MCF 10A (cell line): ENCODE measurements around the gene PSME1. TPM values are rescaled to one million over a fixed set of nuclear protein-coding genes. Genes with fewer than 3 reads are reported as not detected.

Source experiments
- BruUV-seq: library from RNA; stranded (reverse); fragments of 400-500 nt; replicated peaks from 2 replicates; lab custom pipeline; 2021; lab: Mats Ljungman, UMichigan
- CTCF ChIA-PET: fragments of 300-600 bp; sonication (Branson Sonifier 250); formaldehyde crosslinking; extraction: SDS; loops from one replicate; lab custom pipeline; 2021; ENCODE audit warnings: antibody characterized with exemption, inconsistent platforms; lab: Yijun Ruan, JAX
- POLR2A ChIA-PET: fragments of 300-600, 350-650 bp; sonication (Branson Sonifier 250); formaldehyde crosslinking; extraction: SDS; loops from one replicate; lab custom pipeline; 2020; ENCODE audit warnings: antibody characterized with exemption, inconsistent platforms; lab: Yijun Ruan, JAX
- DNase-seq: peaks from one replicate; pipeline ENCODE4 v3.0.0-alpha.2; 2018; ENCODE audit not compliant: unreplicated experiment
- H3K27ac Mint-ChIP-seq: one replicate; pipeline ENCODE4 v1.8.0; 2022; ENCODE audit warnings: mild to moderate bottlenecking, low read depth, mixed read lengths; ENCODE audit not compliant: unreplicated experiment
- H3K27me3 Mint-ChIP-seq: one replicate; pipeline ENCODE4 v1.8.0; 2022; ENCODE audit warnings: mixed read lengths; ENCODE audit not compliant: insufficient read depth, unreplicated experiment
- H3K36me3 Mint-ChIP-seq: one replicate; pipeline ENCODE4 v1.8.0; 2022; ENCODE audit warnings: mild to moderate bottlenecking, moderate library complexity, mixed read lengths; ENCODE audit not compliant: insufficient read depth, unreplicated experiment
- H3K4me1 Mint-ChIP-seq: one replicate; pipeline ENCODE4 v1.8.0; 2022; ENCODE audit warnings: mixed read lengths; ENCODE audit not compliant: insufficient read depth, unreplicated experiment
- H3K4me3 Mint-ChIP-seq: one replicate; pipeline ENCODE4 v1.8.0; 2022; ENCODE audit warnings: mild to moderate bottlenecking, moderate library complexity, mixed read lengths; ENCODE audit not compliant: unreplicated experiment
- H3K9me3 Mint-ChIP-seq: one replicate; pipeline ENCODE4 v1.8.0; 2022; ENCODE audit warnings: mixed read lengths; ENCODE audit not compliant: unreplicated experiment
- intact Hi-C: fragments of 100-400 bp; cut with micrococcal nuclease; formaldehyde crosslinking; loops from 2 replicates; pipeline ENCODE4 v1.14.1; 2022
- total RNA-seq: library from RNA; stranded (reverse); gene quantifications from 2 replicates; pipeline ENCODE4 v1.2.3, GENCODE V29; 2022
- TF ChIP-seq, protein P1 (sequence below): fragments of 200-600 bp; IDR thresholded peaks from one replicate; pipeline ENCODE4 v1.8.0; 2022; ENCODE audit warnings: antibody characterized with exemption, mild to moderate bottlenecking; ENCODE audit not compliant: unreplicated experiment

The PSME1 gene
- total RNA-seq, 1 experiment from 2014 or later: 126 TPM

DNA sequence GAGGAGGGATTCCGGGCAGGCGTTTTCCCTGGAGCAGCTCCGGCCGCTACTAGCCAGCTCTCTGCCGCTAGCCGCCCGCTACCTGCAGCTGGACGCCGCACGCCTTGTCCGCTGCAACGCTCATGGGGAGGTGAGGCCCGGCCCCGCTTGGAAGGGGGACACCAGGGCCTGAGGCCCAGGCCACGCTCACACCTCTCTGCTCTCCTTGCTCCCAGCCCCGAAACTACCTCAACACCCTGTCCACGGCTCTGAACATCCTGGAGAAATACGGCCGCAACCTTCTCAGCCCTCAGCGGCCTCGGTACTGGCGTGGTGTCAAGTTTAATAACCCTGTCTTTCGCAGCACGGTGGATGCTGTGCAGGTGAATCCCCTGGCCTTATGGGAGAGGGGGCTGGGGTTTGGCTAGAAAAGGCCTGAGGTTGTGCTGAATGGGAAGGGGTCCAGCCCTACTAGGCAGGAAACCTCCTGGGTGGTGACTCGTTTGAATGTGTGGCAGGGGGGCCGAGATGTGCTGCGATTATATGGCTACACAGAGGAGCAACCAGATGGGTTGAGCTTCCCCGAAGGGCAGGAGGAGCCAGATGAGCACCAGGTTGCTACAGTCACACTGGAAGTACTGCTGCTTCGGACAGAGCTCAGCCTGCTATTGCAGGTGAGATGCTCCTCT, 11.9 kb downstream of the PSME1 start:
- CTCF ChIA-PET: interaction anchor here (0.6 to 10.3 kb wide), 6 partner anchors 10 to 560 kb away, joined by 3 to 141 read pairs (median 4); partner anchors contain the start of gene IRF9
- H3K4me1 Mint-ChIP-seq: no peaks in the 10 kb centered on the region
- intact Hi-C loops: loop anchor here (2.0 kb wide), 4 partner anchors 13 to 133 kb away; partner anchors contain the start of genes DCAF11, IRF9, NRL and PCK2
- no peaks in the 10 kb centered on the region for H3K27me3 Mint-ChIP-seq
- DNase-seq: no peak
- TF ChIP-seq, protein P1, sequence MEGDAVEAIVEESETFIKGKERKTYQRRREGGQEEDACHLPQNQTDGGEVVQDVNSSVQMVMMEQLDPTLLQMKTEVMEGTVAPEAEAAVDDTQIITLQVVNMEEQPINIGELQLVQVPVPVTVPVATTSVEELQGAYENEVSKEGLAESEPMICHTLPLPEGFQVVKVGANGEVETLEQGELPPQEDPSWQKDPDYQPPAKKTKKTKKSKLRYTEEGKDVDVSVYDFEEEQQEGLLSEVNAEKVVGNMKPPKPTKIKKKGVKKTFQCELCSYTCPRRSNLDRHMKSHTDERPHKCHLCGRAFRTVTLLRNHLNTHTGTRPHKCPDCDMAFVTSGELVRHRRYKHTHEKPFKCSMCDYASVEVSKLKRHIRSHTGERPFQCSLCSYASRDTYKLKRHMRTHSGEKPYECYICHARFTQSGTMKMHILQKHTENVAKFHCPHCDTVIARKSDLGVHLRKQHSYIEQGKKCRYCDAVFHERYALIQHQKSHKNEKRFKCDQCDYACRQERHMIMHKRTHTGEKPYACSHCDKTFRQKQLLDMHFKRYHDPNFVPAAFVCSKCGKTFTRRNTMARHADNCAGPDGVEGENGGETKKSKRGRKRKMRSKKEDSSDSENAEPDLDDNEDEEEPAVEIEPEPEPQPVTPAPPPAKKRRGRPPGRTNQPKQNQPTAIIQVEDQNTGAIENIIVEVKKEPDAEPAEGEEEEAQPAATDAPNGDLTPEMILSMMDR: no peak
- H3K4me3 Mint-ChIP-seq: peak overlapping the region; percentile 98
- TSS peak; percentile 56 for BruUV-seq
- H3K9me3 Mint-ChIP-seq: no peaks in the 10 kb centered on the region
- POLR2A ChIA-PET: interaction anchor here (0.7 to 5.7 kb wide), 15 partner anchors 8 to 124 kb away, joined by 3 to 114 read pairs (median 13); partner anchors contain the start of genes CHMP4A, DCAF11, IPO4 and IRF9
- H3K27ac Mint-ChIP-seq: no peak overlapping the region
- peaks cover 48% of the 10 kb centered on the region for H3K36me3 Mint-ChIP-seq

DNA sequence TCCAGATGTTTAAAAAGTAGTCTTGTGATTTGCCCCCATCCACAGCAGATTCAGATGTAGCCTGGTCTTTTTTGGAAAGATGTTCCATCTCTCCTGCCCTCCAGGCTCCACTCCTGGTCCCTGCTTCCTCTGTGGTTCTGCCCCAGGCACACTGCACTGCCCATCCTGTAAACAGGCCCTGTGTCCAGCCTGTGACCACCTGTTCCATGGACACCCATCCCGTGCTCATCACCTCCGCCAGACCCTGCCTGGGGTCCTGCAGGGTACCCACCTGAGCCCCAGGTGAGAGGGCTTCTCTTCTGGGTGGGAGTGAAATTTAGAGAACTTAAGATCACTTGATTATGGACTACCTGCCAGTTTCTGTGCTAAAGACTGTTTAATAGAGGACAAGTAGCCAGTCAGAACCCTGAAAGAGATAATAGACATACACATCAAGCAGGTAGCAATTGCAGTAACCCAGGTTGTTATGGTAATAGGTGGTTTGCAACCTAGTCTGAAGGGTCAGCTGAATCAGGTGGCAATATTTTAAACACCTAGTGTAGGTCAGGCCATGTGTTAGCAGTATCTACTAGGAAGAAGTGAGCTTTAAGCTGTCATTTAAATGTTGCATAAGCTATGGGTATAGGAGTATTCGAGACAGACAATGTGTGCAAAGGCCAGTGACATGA, 13.4 kb downstream of the PSME1 start:
- Mint-ChIP-seq H3K36me3 (peaks cover 58% of the 10 kb centered on the region), H3K9me3 (no peaks in the 10 kb centered on the region), H3K4me3 (peak overlapping the region; percentile 98), H3K27ac (no peak overlapping the region), H3K27me3 (no peaks in the 10 kb centered on the region), H3K4me1 (no peaks in the 10 kb centered on the region)
- DNase-seq: no peak
- no TSS peak for BruUV-seq
- CTCF ChIA-PET: interaction anchor here (0.9 to 10.3 kb wide), 2 partner anchors 11 to 34 kb away, joined by 3 to 141 read pairs; partner anchors contain the start of gene IRF9
- intact Hi-C loops: no loop called here
- POLR2A ChIA-PET: interaction anchor here (2.6 to 5.7 kb wide), 3 partner anchors 8 to 34 kb away, joined by 9 to 114 read pairs (median 30); partner anchors contain the start of genes DCAF11, EMC9, IRF9 and NRL
- TF ChIP-seq, protein P1: no peak

DNA sequence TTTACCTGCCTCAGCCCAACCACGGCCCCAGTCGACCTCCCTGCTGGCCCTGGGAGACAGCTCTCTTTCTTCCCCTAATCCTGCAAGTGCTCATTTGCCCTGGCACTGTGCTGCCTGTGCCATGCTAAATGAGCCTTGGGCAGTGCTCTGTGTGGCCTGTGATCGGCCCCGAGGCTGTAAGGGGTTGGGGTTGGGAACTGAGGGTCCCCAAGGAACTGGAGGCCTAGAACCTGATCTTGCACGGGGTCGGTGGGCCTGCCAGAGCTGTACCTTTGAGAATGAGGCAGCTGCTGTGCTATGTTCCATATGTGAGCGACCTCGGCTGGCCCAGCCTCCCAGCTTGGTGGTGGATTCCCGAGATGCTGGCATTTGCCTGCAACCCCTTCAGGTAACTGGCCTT, 14.1 kb downstream of the PSME1 start:
- intact Hi-C loops: no loop called here
- POLR2A ChIA-PET: interaction anchor here (2.6 to 5.7 kb wide), 3 partner anchors 9 to 35 kb away, joined by 9 to 114 read pairs (median 30); partner anchors contain the start of genes DCAF11, EMC9, IRF9 and NRL
- no peaks in the 10 kb centered on the region for H3K9me3 Mint-ChIP-seq
- peaks cover 60% of the 10 kb centered on the region for H3K36me3 Mint-ChIP-seq
- no TSS peak for BruUV-seq
- CTCF ChIA-PET: interaction anchor here (0.7 to 10.3 kb wide), 4 partner anchors 10 to 1815 kb away, joined by 3 to 141 read pairs (median 3); partner anchors contain the start of gene IRF9
- TF ChIP-seq, protein P1: no peak
- H3K27ac Mint-ChIP-seq: no peak overlapping the region
- no peak for DNase-seq
- no peak overlapping the region for H3K4me3 Mint-ChIP-seq
- no peaks in the 10 kb centered on the region for H3K27me3 Mint-ChIP-seq
- H3K4me1 Mint-ChIP-seq: no peaks in the 10 kb centered on the region

DNA sequence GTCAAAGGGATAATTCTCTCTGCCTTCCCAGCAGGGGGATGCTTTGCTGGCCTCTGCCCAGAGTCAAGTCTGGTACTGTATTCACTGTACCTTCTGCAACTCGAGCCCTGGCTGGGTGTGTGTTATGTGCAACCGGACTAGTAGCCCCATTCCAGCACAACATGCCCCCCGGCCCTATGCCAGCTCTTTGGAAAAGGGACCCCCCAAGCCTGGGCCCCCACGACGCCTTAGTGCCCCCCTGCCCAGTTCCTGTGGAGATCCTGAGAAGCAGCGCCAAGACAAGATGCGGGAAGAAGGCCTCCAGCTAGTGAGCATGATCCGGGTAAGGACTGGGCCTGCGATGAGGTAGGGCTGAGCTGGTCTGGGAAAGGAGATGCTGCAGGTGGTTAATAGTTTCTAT, 14.6 kb downstream of the PSME1 start:
- intact Hi-C loops: no loop called here
- Mint-ChIP-seq H3K9me3 (no peaks in the 10 kb centered on the region), H3K27me3 (no peaks in the 10 kb centered on the region), H3K4me1 (no peaks in the 10 kb centered on the region), H3K4me3 (no peak overlapping the region), H3K27ac (no peak overlapping the region), H3K36me3 (peaks cover 60% of the 10 kb centered on the region)
- ChIA-PET CTCF (interaction anchor here (0.6 to 10.3 kb wide), 6 partner anchors 10 to 1815 kb away, joined by 3 to 141 read pairs (median 4); partner anchors contain the start of gene IRF9), POLR2A (interaction anchor here (0.6 to 5.7 kb wide), 5 partner anchors 9 to 65 kb away, joined by 3 to 114 read pairs (median 4); partner anchors contain the start of genes DCAF11, EMC9, NRL and PSME1)
- DNase-seq: no peak
- BruUV-seq: no TSS peak
- TF ChIP-seq, protein P1: no peak
